ENCODE data around the gene ARMC6. TPM values are rescaled to one million over a fixed set of nuclear protein-coding genes. Genes with fewer than 3 reads are reported as not detected.
A peak's percentile ranks its signal among the peaks of the same experiment; 100 is the strongest.
"Not testable (repeated sequence)": the region's sequence is repeated elsewhere in the genome, so short reads cannot be mapped to it uniquely, and the experiment has no call there.

The ARMC6 gene
- total RNA-seq, 4 donors from 2014 or later, result 18.2 to 26.3 (median 24.5) TPM

DNA sequence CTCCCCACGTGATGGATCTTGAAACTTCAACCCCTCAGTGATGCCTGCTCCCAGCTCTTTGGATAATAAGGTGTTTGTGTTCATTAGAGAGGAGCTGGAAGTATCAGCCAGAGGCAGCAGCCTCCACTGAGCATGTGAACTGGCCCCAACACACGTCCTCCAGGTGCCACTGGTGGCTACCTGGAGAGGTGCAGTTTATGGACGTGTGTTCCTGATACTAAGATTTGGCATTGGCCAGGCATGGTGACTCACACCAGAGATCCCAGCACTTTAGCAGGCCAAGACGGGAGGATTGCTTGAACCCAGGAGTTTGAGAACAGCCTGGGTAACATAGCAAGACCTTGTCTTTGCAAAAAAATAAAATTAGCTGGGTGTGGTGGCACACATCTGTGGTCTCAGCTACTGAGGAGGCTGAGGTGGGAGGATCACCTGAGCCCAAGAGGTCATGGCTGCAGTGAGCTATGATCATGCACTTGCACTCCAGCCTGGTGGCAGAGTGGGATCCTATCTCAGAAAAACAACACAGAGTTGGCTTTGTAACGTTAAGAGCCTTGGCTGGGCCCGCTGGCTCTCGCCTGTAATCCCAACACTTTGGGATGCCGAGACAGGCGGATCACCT lies 64.8 kb downstream of the ARMC6 start:
- H3K27ac ChIP-seq, result peak overlapping the region in 1 of 4 donors; percentile 84
- H3K27me3 ChIP-seq, result no peaks in the 10 kb centered on the region
- H3K4me1 ChIP-seq, result peaks cover 0 to 20% (median 0%) of the 10 kb centered on the region in 4 donors
- DNase-seq, result no peak
- no peaks in the 10 kb centered on the region for H3K9me3 ChIP-seq
- no peaks in the 10 kb centered on the region for H3K36me3 ChIP-seq
- no peak for TF ChIP-seq POLR2A (IDR thresholded peaks at IDR 0.05)
- TF ChIP-seq, protein P1, sequence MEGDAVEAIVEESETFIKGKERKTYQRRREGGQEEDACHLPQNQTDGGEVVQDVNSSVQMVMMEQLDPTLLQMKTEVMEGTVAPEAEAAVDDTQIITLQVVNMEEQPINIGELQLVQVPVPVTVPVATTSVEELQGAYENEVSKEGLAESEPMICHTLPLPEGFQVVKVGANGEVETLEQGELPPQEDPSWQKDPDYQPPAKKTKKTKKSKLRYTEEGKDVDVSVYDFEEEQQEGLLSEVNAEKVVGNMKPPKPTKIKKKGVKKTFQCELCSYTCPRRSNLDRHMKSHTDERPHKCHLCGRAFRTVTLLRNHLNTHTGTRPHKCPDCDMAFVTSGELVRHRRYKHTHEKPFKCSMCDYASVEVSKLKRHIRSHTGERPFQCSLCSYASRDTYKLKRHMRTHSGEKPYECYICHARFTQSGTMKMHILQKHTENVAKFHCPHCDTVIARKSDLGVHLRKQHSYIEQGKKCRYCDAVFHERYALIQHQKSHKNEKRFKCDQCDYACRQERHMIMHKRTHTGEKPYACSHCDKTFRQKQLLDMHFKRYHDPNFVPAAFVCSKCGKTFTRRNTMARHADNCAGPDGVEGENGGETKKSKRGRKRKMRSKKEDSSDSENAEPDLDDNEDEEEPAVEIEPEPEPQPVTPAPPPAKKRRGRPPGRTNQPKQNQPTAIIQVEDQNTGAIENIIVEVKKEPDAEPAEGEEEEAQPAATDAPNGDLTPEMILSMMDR (IDR thresholded peaks at IDR 0.05), result peak in 1 of 6 experiments; percentile 44
- H3K4me3 ChIP-seq, result no peak overlapping the region

DNA sequence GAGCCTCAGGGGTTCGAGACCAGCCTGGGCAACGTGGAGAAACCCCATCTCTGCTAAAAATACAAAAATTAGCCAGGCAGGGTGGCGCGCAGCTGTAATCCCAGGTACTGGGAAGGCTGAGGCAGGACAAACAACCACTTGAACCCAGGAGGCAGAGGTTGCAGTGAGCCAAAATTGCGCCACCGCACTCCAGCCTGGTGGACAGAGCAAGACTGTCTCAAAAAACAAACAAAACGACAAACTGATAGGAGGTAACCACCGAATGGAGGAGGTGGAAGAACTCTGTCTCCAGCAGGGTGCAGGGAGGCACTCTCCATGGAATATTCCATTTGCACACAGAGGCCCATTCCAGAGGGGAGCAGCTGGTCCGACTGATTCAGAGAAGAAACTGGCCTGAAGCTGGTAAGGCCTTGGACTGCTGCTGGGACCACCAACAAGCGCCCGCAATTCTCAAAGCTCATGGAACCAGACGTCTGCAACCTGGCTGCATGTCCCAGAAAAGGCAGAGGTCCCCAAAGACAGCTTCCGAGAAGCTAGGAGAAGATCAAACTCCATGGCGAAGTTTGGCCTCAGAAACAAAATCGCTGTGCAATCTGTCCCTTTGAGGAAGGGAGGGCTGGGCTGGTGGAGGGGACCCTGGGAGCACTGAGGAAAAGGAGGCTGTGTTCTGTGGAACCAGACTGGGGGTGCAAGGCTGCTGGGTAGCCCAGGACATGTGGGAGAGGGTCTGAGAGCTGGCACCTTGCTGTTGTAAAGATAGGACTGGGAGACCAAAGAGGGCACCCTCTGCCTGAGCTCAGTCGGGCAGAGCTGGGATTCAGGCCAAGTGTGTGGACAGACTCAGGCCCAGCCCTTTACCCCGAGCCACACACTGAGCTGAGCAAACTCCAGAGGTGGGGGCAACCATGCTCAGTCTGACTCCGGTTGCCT lies 65.6 kb downstream of the ARMC6 start:
- Histone ChIP-seq H3K4me3 (no peak overlapping the region), H3K27me3 (no peaks in the 10 kb centered on the region), H3K36me3 (no peaks in the 10 kb centered on the region), H3K4me1 (peaks cover 0 to 20% (median 0%) of the 10 kb centered on the region in 4 donors), H3K9me3 (no peaks in the 10 kb centered on the region), H3K27ac (peak overlapping the region in 1 of 4 donors; percentile 84)
- DNase-seq, result peak in 2 of 3 donors; percentile 70 to 73
- no peak for TF ChIP-seq POLR2A (IDR thresholded peaks at IDR 0.05)
- TF ChIP-seq, protein P1 (IDR thresholded peaks at IDR 0.05), result no peak

- no peaks in the 10 kb centered on the region for H3K9me3 ChIP-seq
- DNase-seq, result no peak
- H3K4me3 ChIP-seq, result no peak overlapping the region
- H3K36me3 ChIP-seq, result no peaks in the 10 kb centered on the region
- H3K27ac ChIP-seq, result no peak overlapping the region
- peaks cover 0 to 15% (median 0%) of the 10 kb centered on the region in 4 donors for H3K4me1 ChIP-seq
- H3K27me3 ChIP-seq, result no peaks in the 10 kb centered on the region
- TF ChIP-seq POLR2A (IDR thresholded peaks at IDR 0.05), result no peak
- TF ChIP-seq, protein P1 (IDR thresholded peaks at IDR 0.05), result no peak
Observed at GRCh38 chr19:19101540-19101939, 68.1 kb downstream of the ARMC6 start.

- not testable (repeated sequence) for DNase-seq, H3K4me1 ChIP-seq, H3K27ac ChIP-seq, H3K4me3 ChIP-seq, H3K27me3 ChIP-seq, H3K36me3 ChIP-seq, H3K9me3 ChIP-seq
Observed at GRCh38 chr19:19102566-19102965, 69.2 kb downstream of the ARMC6 start.

- Histone ChIP-seq H3K9me3 (no peaks in the 10 kb centered on the region), H3K4me1 (peaks cover 0 to 7% (median 0%) of the 10 kb centered on the region in 4 donors), H3K4me3 (no peak overlapping the region), H3K27ac (no peak overlapping the region), H3K27me3 (no peaks in the 10 kb centered on the region), H3K36me3 (no peaks in the 10 kb centered on the region)
- DNase-seq, result no peak
- TF ChIP-seq, protein P1 (IDR thresholded peaks at IDR 0.05), result no peak
- TF ChIP-seq POLR2A (IDR thresholded peaks at IDR 0.05), result no peak
Observed at GRCh38 chr19:19103167-19103566, 69.8 kb downstream of the ARMC6 start.
